K562 (cell line): Measurements from ENCODE around the gene C1orf21.

ENCODE experiments used
- EZH2 ChIP-seq: IDR thresholded peaks from 2 replicates; pipeline ENCODE4 v1.6.1; 2012; ENCODE audit warnings: low read depth, mild to moderate bottlenecking, inconsistent platforms, low read length, borderline replicate concordance
- GABPA ChIP-seq: fragments of 200-800 bp; sonication (Bioruptor generic); conservative IDR thresholded peaks from 2 replicates; pipeline ENCODE4 v1.6.1; 2016; ENCODE audit warnings: low read depth, missing genetic modification characterization, missing compliant biosample characterization
- YBX1 ChIP-seq: fragments of 450-650 bp; IDR thresholded peaks from 2 replicates; pipeline ENCODE4 v1.7.1; 2016; ENCODE audit warnings: mild to moderate bottlenecking

- TF ChIP-seq EZH2 (no peak), GABPA (tag) (no peak), YBX1 (no peak)
These were observed 93.9 kb downstream of the C1orf21 start for GRCh38 chr1:184480736-184481135.
